DMS 273 (cell line): ENCODE results near the gene SF3A1.
"Not testable (repeated sequence)": the region's sequence is repeated elsewhere in the genome, so short reads cannot be mapped to it uniquely, and the experiment has no call there.

ENCODE experiments used
- DNase-seq: peaks from one replicate; lab custom pipeline; 2025; ENCODE audit not compliant: unreplicated experiment; lab: John Stamatoyannopoulos, UW

The SF3A1 gene

DNA sequence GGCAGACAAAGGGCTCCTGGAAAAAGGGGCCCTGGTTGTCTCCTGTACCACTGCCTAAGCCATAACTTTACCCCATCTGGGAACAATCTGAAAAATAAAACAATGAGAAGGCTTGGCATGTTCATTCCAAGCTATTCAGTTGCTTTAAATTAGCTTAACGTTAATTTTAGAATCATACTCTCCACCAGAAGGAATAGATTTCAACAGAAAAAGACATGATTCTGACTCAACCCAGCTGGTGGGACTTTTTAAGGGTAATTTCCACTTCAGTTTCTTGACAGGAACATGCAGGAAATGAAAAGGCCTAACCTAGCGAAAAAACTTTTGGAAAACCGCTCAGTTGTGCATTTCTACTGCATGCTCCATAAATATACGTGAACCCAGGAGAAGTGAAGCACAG, 7.9 kb downstream of the SF3A1 start:
- no peak for DNase-seq

DNA sequence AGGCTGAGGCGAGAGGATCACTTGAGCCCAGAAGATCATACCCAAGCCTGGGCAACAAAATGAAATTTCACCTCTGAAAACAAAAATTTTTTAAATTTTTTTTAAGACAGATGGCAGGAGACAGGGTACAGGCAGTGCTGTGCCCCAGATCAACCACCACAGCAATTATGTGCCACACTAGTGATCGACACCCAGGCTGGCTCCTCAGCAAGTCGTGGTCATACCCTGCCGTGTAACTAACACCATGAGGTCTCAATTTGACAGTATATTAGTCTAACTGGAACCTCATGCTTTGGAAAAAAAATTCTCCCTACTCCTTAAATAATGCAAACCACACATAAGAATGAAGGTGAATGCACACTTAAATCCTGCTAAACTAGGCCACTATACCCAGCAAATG, 8.3 kb downstream of the SF3A1 start:
- DNase-seq: no peak

DNA sequence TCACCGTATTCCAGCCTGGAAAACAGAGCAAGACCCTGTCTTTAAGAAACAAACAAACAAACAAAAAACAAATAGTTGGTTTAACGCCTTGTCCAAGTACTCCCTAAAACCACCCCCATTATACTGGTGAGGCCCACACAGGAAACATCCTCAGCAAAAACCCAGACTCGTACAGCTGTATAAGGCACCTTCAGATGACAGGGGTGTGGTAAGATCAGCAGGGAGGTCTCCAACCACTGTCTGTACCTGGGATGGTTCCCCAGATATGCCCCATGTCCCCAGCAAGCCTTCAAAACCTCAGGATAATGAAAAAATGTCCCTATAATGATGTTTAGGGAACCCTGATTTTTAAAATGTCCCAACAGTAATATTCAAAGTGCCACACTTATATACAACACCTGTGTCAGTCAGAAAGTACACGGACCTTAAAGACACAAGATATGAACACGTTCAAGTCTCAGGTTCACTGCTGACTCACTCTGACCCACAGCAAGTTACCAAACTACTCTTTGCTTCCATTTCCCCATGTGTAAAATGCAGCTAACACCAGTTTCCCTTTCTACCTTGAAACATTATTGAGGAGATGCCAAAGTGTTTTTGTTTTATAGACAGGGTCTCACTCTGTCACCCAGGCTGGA, 9.3 kb downstream of the SF3A1 start:
- no peak for DNase-seq

DNA sequence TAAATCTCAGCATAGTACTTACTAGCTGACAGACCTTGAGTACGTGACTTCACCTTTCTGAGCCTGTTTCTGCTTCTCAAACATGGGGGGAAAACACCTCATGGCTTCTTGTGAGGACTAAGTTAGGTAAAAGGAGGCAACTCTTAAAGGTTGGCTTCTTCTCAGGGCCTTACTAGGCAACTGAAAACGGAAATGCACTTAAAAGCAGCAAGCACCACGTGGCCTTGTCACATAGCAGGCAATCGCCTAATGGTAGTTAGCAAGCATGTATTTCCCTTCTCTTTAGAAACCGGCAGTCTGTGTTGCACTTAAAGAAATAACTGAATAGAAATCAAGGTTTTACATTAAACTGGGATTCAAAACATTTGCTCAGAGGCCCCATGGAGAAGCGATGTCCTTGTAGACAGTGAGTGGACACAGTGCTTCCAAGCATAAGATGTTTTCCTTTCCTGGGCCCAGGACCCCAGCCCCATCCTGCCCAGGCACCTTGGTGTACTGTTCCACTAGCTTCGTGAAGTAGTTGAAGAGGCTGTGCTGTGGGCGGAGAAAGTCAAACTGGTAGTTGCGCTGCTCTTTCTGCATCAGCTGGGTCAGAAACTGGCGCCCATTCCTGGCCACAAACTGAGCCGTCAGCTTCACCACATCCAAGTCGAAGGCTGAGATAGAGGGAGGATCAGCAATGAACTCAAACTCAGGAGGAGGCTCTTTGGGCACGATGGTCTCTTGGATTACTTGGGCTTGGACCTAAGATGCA, 12.1 kb downstream of the SF3A1 start:
- DNase-seq: no peak

DNA sequence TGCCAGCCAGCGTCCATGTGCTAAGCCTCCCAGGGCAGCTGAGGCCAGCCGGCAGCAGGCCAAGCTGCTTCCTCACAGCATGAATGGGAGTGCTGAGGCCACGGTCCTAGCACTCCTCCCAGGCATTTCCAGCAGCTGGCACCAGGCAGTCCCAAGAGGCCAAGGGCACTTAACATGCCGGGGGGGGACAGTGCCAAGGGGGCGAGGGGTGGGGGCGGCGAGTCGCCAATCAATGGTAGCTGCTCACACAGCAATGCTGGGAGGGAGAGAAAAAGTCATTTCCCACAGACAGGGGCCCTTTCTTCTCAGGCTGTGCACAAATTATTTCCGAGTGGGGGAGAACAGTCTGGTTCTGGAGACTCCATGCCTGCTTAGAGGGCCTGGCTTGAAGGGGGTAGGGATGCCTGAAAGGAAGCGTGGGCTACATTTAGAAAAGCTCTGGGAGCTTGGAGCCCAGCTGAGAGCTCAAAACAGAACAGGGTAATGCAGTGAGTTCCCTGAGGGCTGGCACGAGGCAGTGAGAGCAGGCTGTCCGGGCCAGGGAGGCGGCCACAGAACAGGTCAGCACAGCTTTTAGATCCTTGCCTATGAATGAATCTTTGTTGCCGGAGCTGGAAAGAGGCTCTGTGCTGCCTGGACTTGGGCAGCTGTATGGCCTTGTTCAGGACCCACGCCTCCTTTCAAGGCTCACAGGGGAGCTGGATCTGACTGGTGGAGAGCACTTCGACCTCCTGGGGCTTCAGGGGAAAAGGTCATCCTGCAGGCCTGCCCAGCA, 15.6 kb downstream of the SF3A1 start:
- DNase-seq: peak; percentile 73

DNA sequence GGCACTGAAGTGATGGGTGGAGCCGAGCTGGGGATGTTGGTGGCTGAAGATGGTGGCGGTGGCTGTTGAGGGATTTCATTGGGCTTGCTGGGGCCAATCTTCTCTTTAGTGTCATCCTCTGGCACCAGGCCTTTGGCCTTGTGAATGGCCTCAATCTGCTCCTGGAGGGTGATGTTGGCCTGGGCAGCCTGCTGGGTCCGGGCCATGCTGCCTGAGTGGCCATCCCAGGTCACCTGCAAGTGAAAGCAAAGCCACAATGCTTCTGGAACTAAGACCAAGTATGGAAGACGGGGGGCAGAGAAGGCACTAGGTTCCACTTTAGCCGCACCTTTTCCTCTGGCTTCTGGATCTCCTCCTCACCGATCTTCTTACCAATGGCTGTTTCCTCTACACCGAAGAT, 17.9 kb downstream of the SF3A1 start:
- DNase-seq: no peak

DNA sequence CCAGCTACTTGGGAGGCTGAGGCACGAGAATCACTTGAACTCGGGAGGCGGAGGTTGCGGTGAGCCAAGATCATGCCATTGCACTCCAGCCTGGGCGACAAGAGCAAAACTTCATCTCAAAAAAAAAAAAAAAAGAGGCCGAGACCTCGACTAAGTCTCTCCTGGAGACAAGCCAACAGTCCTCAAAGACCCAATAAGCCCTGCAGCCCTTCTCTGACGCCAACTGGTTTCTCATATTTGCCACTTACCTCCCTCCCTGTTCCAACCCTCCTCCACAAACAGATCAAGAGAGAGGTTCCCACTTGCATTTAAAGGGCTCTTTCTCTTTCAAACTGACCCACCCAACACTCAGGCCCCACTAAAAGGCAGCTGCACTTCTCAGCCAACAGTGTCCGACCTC, 18.4 kb downstream of the SF3A1 start:
- not testable (repeated sequence) for DNase-seq

DNA sequence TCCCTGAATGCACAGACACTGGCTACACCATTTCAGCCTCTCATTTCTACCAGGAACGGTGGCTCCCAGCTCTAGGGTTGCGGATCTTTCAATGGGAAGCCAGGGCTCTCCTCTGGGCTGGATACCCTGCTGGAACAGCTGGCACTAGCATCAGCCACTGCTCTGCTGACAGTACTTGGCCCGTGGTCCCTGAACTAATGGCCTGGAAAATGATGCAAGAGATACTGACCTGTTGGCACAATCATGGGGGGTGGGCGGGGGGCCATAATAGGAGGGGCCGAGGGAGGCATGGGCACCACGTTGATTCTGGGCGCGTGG, 19.3 kb downstream of the SF3A1 start:
- DNase-seq: no peak

DNA sequence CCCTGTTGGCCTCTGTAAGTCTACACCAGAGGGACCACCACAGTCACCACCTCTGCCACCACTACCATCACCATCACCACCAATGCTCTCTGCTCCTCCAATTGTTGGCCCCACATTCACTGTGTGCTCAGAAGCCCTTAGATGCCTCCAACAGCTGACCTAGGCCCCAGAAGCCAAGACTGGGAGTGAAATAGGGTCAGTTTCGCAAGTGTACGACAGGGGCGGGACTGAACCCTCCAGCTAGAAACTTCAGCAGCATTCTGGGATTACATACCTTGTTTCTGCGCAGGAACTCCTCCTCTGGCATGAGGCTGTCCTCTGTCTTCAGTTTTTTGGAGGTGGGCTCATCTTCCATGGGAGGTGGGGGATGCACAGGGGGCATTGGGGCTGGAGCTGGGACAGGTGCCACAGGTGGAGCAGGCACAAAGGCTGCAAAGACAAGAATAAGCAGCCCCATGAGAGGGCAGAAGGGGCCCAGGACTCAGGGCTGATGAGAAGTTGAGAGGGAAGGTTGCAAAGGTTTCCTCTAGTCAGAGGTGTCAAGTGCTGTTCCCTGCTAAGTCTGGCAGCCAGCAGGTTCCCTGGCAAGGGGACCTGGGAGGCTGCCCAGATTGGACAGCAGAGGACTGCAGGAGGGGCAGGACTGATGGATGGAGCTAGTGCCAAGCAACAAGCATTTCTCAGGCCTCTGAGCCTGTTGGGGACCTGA, 19.8 kb downstream of the SF3A1 start:
- no peak for DNase-seq

DNA sequence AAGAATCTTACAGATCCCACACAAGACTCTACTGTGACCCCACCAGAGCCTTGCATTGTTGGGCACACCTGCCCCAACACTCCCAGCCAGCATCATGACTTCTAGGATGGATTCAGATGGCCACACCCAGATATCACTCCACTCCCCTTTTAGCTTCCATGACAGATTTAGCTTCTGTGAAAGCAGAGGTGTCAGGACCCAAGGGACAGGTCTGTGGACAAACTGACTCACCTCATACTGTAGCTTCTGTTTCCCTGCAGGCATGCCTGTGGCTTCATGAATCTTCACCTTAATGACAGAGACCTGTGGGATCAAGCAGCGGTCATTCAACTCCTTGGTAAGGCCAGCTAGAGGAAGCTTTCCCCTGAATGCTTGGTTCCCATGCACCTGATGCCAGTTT, 21.5 kb downstream of the SF3A1 start:
- no peak for DNase-seq

DNA sequence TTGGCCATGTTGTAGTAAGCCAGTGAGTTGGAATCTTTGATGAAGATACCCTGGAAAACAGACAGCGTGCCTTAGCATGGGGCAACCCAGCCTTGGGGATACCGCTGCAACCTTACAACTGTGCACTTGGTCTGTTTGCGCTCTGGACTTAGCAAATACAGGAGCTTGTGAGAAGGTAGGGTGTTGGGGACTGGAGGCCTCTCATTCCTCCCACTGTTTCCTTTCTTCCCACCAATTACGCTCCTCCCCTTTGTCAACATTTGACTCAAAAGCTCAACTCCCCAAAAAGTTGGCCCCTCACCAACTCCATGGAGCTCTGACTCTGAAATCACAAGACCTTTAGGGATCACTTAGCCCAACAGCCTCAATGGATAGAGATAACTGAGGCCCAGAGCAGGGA, 22.0 kb downstream of the SF3A1 start:
- no peak for DNase-seq

DNA sequence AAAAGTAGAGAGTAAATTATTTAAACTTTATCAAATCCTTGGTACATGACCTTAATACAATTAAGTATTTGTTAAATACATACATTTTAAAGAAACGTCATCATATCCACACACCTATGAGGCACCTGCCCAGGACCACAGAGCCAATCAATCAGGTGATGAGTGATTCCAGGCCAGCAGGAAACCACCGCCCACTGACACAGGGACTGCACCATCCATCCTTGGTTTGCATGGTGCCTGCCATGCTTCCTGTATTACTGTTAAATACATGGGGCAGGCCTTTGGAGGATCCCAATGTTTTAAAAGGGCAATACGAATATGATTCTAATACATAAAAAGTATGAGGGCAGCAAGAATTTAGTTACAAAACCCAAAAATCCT, 23.0 kb downstream of the SF3A1 start:
- DNase-seq: no peak

DNA sequence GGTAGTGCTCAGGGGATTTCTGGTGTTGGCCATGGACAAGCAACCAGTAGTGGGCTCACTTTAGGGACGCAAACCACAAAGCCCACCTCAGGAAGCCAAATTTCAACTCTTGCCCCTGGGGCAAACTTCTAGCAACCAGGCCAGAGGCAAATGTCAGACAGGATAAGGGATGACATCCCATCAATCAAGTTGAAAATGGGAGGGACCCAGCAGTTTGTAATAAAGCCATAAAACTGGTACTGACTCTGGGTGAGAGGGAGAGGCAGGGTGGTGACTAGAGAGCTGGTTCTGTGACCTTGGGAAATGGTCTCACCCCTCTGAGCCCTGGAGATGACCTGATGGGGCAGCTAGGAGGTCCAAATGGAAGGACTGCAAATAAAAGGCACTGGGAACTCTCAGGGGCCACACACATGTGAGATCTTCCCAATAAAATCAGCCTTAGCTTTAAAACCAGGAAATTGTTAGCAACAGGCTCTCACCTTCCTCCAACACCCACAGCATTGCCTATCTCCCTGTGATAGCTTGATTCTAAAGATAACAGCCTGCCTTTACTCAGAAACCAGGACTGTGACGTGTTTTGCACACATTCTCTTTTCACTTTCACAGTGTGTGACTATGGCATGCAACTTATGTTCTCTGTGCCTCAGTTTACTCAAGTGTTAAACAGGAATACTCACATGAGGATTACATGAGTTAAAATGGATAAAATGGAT, 23.5 kb downstream of the SF3A1 start:
- no peak for DNase-seq

DNA sequence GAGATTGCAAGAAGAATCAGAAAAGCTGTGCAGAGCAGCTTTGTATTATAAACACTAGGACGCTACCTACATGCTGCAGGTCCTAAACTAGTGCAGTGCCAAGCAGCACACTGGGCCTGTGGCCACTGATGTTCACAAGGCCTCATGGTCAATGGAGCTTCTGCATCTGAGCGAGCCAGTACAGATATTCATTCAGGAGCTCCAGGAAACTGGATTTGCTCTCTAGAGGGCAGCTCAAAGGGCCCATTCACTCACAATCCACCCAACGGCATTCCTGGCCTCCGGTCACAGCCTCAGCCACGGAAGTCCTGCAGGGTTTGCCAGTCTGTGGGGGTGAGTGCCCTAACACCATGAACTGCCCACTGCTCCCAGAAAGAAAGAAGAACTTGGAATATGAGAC, 24.1 kb downstream of the SF3A1 start:
- DNase-seq: no peak

DNA sequence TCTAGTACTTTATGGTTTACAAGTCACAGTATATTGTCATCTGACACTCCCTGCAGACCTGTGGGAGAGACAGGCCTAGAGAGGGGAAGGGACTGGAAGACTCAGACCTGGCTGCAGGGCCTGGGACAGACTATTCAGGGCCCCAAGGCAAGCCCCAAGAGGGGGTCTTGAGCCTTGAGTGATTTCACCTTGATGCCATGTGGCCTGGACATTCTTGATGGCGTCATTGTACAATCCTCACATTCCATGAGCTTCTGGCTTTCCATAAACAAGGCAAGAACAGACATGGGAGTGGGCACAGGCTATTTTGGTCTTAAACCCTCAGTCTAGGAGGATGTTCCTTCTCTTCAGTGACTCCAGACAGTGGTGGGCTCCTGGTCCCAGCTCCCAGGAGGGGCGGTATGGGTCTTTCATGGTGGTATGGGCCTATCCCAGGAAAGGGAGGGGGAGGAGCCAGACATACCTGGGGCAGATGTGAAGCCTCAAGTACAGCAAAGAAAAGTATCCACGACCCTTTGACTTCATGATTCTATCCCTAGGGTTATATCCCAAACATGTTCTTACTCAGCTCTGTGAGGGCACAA, 28.1 kb downstream of the SF3A1 start:
- no peak for DNase-seq

DNA sequence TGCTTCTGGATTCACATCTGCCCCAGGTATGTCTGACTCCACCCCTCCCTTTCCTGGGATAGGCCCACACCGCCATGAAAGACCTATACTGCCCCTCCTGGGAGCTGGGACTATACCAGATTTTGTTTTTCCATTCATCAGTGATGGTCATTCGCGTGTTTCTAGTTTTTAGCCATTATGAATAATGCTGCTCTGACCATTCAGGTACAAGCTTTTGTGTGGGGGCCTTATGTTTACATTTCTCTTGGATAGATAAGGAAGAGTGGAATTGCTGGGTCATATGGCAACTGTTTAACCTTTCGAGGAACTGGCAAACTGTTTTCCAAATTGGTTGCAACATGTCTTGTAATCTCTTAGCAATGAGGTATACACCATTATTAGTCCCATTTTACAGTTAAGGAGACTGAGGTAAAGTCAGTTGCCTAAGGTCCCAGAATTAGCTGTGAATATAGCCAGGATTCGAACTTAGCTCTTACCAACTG, 28.8 kb downstream of the SF3A1 start:
- DNase-seq: peak; percentile 17

DNA sequence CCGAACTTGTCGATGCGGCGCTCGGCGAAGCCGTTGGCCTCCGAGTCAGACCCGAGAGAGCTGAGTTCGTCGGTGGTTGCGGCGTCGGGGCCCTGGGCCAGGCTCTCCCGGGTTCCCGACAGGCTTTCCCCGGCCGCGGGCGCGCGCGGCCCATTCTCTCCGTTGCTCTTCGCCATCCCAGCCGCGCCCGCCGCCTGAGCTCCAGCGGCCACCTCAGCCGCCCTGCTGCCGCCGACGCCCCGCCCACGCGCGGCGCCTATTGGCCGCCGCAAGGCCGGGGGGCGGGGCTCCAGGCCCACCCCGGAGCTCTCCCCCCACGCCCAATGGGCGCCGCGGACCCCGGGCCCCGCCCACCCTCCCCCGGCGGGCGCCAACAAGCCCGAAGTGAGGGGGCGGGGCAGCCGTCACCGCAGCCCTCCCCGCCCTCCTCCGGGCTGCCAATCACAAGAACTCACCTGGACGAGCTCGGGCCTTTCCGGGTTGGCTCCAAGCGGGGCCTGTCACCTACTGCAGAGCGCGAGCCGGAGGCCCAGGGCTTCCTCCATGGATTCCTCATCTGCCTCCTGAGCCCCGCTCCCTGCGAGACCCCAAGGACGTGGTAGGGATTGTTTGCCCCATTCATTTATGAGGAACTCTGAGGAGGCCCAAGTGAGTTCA, 29.9 kb downstream of the SF3A1 start, which contains the start of gene TBC1D10A:
TSS of gene TBC1D10A (minus strand) at position 236 of the 657 bp plus-strand sequence. CDS start at position 176, 60 bp downstream.
- DNase-seq: peak; percentile 95

DNA sequence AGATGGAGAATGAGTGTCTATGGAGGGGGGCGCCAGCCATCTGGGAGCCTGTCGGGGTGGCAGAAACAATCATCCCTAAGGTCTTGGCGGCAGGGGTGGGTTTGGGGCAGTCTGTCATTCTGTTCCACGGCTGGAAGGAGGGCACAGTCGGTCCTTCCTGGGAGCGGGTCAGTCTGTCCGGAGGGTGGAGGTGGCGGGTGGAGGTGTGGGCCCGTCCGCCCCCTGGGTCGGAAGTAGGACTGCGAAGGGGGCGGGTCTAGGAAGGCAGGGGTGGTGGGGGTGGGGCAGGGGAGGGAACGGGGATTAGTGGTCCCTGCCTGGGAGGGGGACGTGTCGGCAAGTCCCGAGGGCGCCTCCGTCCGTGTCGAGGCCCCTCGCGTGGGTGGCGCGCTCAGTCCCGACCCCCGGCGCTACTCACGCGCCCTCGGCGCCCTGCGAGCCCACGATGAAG, 30.4 kb downstream of the SF3A1 start:
- DNase-seq: no peak

DNA sequence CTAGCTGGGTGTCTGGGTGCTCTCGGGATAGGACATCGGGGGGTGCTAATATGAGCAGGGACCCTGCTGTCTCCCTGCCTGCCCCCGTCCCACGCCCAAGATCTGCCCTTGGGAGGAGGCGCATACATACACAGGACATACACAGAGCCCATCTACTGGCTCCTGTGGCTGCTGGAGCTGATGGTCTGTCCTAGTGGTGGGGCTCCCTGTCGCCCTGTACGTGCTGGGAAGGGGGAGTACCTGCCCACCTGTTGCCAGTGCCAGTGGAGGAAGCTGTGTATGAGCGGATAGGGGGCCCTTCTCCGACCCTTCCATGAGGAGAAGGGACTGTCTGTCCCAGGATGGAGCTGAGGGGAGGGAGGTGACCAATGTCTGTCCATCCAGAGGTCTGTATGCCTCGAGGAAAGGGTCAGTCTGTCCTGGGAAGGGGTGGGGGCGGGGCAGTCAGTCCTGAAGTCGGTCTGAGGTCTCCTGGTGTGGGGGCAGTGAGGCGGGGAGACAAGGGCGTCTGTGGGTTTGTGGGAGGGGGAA, 30.9 kb downstream of the SF3A1 start:
- DNase-seq: no peak
